ENCODE results near the gene PHOX2A.

PHOX2A gene

GRCh38 chr11:72189455-72190250, 54.3 kb downstream of the PHOX2A start:
- in situ Hi-C loops (cut with HindIII; ENCODE audit: low sequenced_read_pairs) = loop anchor here (5.0 to 10.0 kb wide), 2 partner anchors 72 to 75 kb away; no protein-coding TSS in a partner anchor

Measured in endothelial cell of hepatic sinusoid (primary cell).